Keratinocyte (primary cell): ENCODE data around the gene MICALL1. TPM values are rescaled to one million over a fixed set of nuclear protein-coding genes. Genes with fewer than 3 reads are reported as not detected.

Experiments
- DNase-seq: peaks from one replicate; pipeline ENCODE4 v3.0.0-alpha.2; 2011; ENCODE audit warnings: low read depth, missing footprints, low spot score
- FAIRE-seq: peaks from 2 replicates; lab custom pipeline; 2011; peaks lifted over from hg19 to GRCh38; lab: Jason Lieb, UNC
- H2AFZ ChIP-seq: 2 replicates; pipeline ENCODE4 v1.6.0; 2012; ENCODE audit warnings: low read length, control low read depth, inconsistent platforms; ENCODE audit not compliant: control insufficient read depth
- H3K27ac ChIP-seq: 2 replicates; pipeline ENCODE4 v1.5.1; 2011; ENCODE audit warnings: low read length; ENCODE audit not compliant: control insufficient read depth, insufficient read depth
- H3K27me3 ChIP-seq: 3 replicates; pipeline ENCODE4 v1.6.0; 2011; ENCODE audit warnings: low read length; ENCODE audit not compliant: control insufficient read depth, insufficient read depth; ENCODE audit errors: extremely low read depth
- H3K36me3 ChIP-seq, 2 experiments: 2 replicates in 1 of 2; 3 replicates in 1 of 2; pipeline ENCODE4 v1.5.1; 2011; ENCODE audit warnings: low read length in 2 of 2, mild to moderate bottlenecking in 1 of 2; ENCODE audit not compliant: control insufficient read depth in 2 of 2, insufficient read depth in 2 of 2; ENCODE audit errors: extremely low read depth in 1 of 2
- H3K4me1 ChIP-seq: 3 replicates; pipeline ENCODE4 v1.5.1; 2011; ENCODE audit warnings: low read length; ENCODE audit not compliant: control insufficient read depth, insufficient read depth; ENCODE audit errors: extremely low read depth
- H3K4me2 ChIP-seq: 3 replicates; pipeline ENCODE4 v1.6.0; 2011; ENCODE audit warnings: low read depth, low read length; ENCODE audit not compliant: control insufficient read depth, insufficient read depth; ENCODE audit errors: extremely low read depth
- H3K4me3 ChIP-seq, 3 experiments: fragments of 200-600 bp in 1 of 3; sonication (generic) in 1 of 3; 2 replicates in 2 of 3; 3 replicates in 1 of 3; pipeline ENCODE4 v1.5.1; 2011 to 2016; ENCODE audit warnings: low read length in 3 of 3, mild to moderate bottlenecking in 3 of 3, control low read depth in 2 of 3, inconsistent platforms in 1 of 3, low read depth in 1 of 3, mixed read lengths in 1 of 3, mixed run types in 1 of 3, moderate library complexity in 1 of 3; ENCODE audit not compliant: control insufficient read depth in 2 of 3, insufficient read depth in 2 of 3; ENCODE audit errors: extremely low read depth in 1 of 3
- H3K79me2 ChIP-seq: 2 replicates; pipeline ENCODE4 v1.6.0; 2012; ENCODE audit warnings: low read length; ENCODE audit not compliant: control insufficient read depth, insufficient read depth
- H3K9ac ChIP-seq: 3 replicates; pipeline ENCODE4 v1.6.0; 2011; ENCODE audit warnings: low read length; ENCODE audit not compliant: control insufficient read depth, insufficient read depth; ENCODE audit errors: extremely low read depth
- H3K9me1 ChIP-seq: 3 replicates; pipeline ENCODE4 v1.6.0; 2011; ENCODE audit warnings: low read length; ENCODE audit not compliant: control insufficient read depth, insufficient read depth; ENCODE audit errors: extremely low read depth
- H3K9me3 ChIP-seq: 2 replicates; pipeline ENCODE4 v1.5.1; 2012; ENCODE audit warnings: low read depth, low read length; ENCODE audit not compliant: control insufficient read depth
- H4K20me1 ChIP-seq: 3 replicates; pipeline ENCODE4 v1.6.0; 2011; ENCODE audit warnings: low read length; ENCODE audit not compliant: control insufficient read depth, insufficient read depth; ENCODE audit errors: extremely low read depth
- EZH2 ChIP-seq: IDR thresholded peaks from one replicate; pipeline ENCODE4 v1.6.1; 2012; ENCODE audit warnings: inconsistent platforms, mild to moderate bottlenecking, low read length, moderate library complexity
- dilution Hi-C: fragments of 300-500 bp; cut with MboI; formaldehyde crosslinking; loops from one replicate; pipeline ENCODE4 v1.7.0; 2020; ENCODE audit warnings: low sequenced_read_pairs; ENCODE audit not compliant: extremely low pct_ligation_motif_present
- polyA plus RNA-seq, 5 experiments: library from polyadenylated mRNA; depleted of rRNA in 3 of 5; stranded (reverse) in 3 of 5; stranded (forward) in 1 of 5; unstranded in 1 of 5; fragments of >200 nt; gene quantifications; 1 replicate in 1 of 5; 2 replicates in 3 of 5; 3 replicates in 1 of 5; pipeline versions ENCODE4 v1.2.1 to v1.2.3, GENCODE V29; 2011 to 2012; ENCODE audit warnings: missing spikeins in 2 of 5, low read depth in 1 of 5, low replicate concordance in 1 of 5
- TF ChIP-seq, protein P1 (sequence below), 3 experiments: IDR thresholded peaks in 1 of 3; conservative IDR thresholded peaks in 1 of 3; optimal IDR thresholded peaks in 1 of 3; 2 replicates in 2 of 3; 3 replicates in 1 of 3; pipeline versions ENCODE3 to v1.5.1; 2011; ENCODE audit warnings: low read length in 3 of 3, mild to moderate bottlenecking in 3 of 3, moderate library complexity in 2 of 3, control low read depth in 1 of 3, inconsistent platforms in 1 of 3; ENCODE audit not compliant: insufficient read depth in 2 of 3; ENCODE audit errors: extremely low read depth in 1 of 3

MICALL1 gene
- polyA plus RNA-seq, 1 donor (not counting 4 experiments of a cell fraction or from before 2014, with no cell fraction given): 42.8 TPM

GRCh38 chr22:37891926-37892325 lies 14.2 kb upstream of the MICALL1 start:
- Histone ChIP-seq H3K9ac (no peak overlapping the region), H3K27ac (no peak overlapping the region), H3K36me3 (peaks cover 11 to 29% of the 10 kb centered on the region in 2 experiments), H3K27me3 (no peaks in the 10 kb centered on the region), H3K9me3 (no peaks in the 10 kb centered on the region), H2AFZ (no peak overlapping the region), H3K9me1 (no peaks in the 10 kb centered on the region), H3K4me2 (no peak overlapping the region), H3K4me3 (no peak overlapping the region), H3K4me1 (peaks cover 45% of the 10 kb centered on the region), H4K20me1 (no peaks in the 10 kb centered on the region), H3K79me2 (no peaks in the 10 kb centered on the region)
- dilution Hi-C loops: no loop called here
- FAIRE-seq (no peak), DNase-seq (no peak)
- TF ChIP-seq EZH2: no peak
- TF ChIP-seq, protein P1, sequence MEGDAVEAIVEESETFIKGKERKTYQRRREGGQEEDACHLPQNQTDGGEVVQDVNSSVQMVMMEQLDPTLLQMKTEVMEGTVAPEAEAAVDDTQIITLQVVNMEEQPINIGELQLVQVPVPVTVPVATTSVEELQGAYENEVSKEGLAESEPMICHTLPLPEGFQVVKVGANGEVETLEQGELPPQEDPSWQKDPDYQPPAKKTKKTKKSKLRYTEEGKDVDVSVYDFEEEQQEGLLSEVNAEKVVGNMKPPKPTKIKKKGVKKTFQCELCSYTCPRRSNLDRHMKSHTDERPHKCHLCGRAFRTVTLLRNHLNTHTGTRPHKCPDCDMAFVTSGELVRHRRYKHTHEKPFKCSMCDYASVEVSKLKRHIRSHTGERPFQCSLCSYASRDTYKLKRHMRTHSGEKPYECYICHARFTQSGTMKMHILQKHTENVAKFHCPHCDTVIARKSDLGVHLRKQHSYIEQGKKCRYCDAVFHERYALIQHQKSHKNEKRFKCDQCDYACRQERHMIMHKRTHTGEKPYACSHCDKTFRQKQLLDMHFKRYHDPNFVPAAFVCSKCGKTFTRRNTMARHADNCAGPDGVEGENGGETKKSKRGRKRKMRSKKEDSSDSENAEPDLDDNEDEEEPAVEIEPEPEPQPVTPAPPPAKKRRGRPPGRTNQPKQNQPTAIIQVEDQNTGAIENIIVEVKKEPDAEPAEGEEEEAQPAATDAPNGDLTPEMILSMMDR (optimal IDR thresholded peaks at IDR 0.05 in 1 of 3, IDR thresholded peaks at IDR 0.05 in 1 of 3, conservative IDR thresholded peaks at IDR 0.05 in 1 of 3; ENCODE audit: extremely low read depth in 1 of 3, insufficient read depth in 2 of 3, low read length in 3 of 3): no peak

- Histone ChIP-seq H3K4me1 (peaks cover 47% of the 10 kb centered on the region), H3K9me3 (no peaks in the 10 kb centered on the region)
These were observed 13.3 kb upstream of the MICALL1 start for GRCh38 chr22:37892566-37893335.

More at GRCh38 chr22:37892566-37893335, 13.3 kb upstream of the MICALL1 start:
- DNase-seq (no peak), FAIRE-seq (no peak)
- dilution Hi-C loops: no loop called here
- H4K20me1 ChIP-seq: no peaks in the 10 kb centered on the region
- H3K27me3 ChIP-seq: no peaks in the 10 kb centered on the region
- no peak overlapping the region for H3K27ac ChIP-seq
- H3K4me3 ChIP-seq: no peak overlapping the region
- no peak overlapping the region for H2AFZ ChIP-seq
- no peak overlapping the region for H3K9ac ChIP-seq
- H3K79me2 ChIP-seq: no peaks in the 10 kb centered on the region
- H3K4me2 ChIP-seq: no peak overlapping the region
- TF ChIP-seq EZH2: no peak
- TF ChIP-seq, protein P1 (optimal IDR thresholded peaks at IDR 0.05 in 1 of 3, IDR thresholded peaks at IDR 0.05 in 1 of 3, conservative IDR thresholded peaks at IDR 0.05 in 1 of 3; ENCODE audit: extremely low read depth in 1 of 3, insufficient read depth in 2 of 3, low read length in 3 of 3): no peak
- no peaks in the 10 kb centered on the region for H3K9me1 ChIP-seq
- H3K36me3 ChIP-seq: peaks cover 11 to 26% of the 10 kb centered on the region in 2 experiments
